ENCODE measurements around the gene EID3. TPM values are rescaled to one million over a fixed set of nuclear protein-coding genes. Genes with fewer than 3 reads are reported as not detected.

The EID3 gene
- total and polyA plus RNA-seq, 10 of the 15 experiments (the other 5 are each of a cell fraction or from before 2014, with no cell fraction given), result 0.92 to 7.0 (median 4.3) TPM

- intact Hi-C loops (cut with micrococcal nuclease; ENCODE audit: unreplicated experiment) (no loop called here), in situ Hi-C loops (cut with MboI) (no loop called here)
- ChIA-PET RAD21 (ENCODE audit: unreplicated experiment) (no interaction called here), POLR2A (interaction anchor here (0.5 kb wide), 1 partner anchor 30 kb away, joined by 3 read pairs; no protein-coding TSS in a partner anchor), SMC1A (ENCODE audit: uncharacterized antibody, unreplicated experiment) (no interaction called here), CTCF (interaction anchor here (0.6 to 1.1 kb wide), 2 partner anchors 9 to 21 kb away, joined by 3 read pairs; no protein-coding TSS in a partner anchor)
- Histone ChIP-seq H3K79me2 (ENCODE audit: control insufficient read depth, insufficient read depth, low read length) (peaks cover 56% of the 10 kb centered on the region), H4K20me1 (ENCODE audit: control insufficient read depth, insufficient read depth) (no peaks in the 10 kb centered on the region), H3K4me2 (ENCODE audit: control insufficient read depth, insufficient read depth) (no peak overlapping the region), H2AFZ (ENCODE audit: control insufficient read depth, low read depth, low read length) (no peak overlapping the region), H3K27ac (ENCODE audit: control insufficient read depth, insufficient read depth) (no peak overlapping the region), H3K9me3 (replicated peaks; ENCODE audit: control insufficient read depth, insufficient read depth, low read length) (no peaks in the 10 kb centered on the region; the same call in 2 of the 3 replicates), H3K36me3 (ENCODE audit: control insufficient read depth in 2 of 2, insufficient read depth in 2 of 2, low read length in 1 of 2) (peaks cover 0 to 5% of the 10 kb centered on the region in 2 experiments; a peak in 1 of 4 replicates), H3K4me3 (no peak overlapping the region), H3K9ac (ENCODE audit: control insufficient read depth, insufficient read depth, low read length) (no peak overlapping the region), H3K4me1 (ENCODE audit: control insufficient read depth, insufficient read depth, low read length) (peaks cover 9% of the 10 kb centered on the region), H3K27me3 (replicated peaks in 1 of 2; ENCODE audit: control insufficient read depth in 2 of 2, insufficient read depth in 2 of 2, low read length in 1 of 2) (no peaks in the 10 kb centered on the region)
- DNase-seq (ENCODE audit: low read depth, low spot score) (no peak), ATAC-seq (no peak), FAIRE-seq (no peak)
- BruUV-seq (replicated peaks), result no TSS peak
- 91% methylated on average over 6 of the region's 6 CpGs for WGBS (ENCODE audit: insufficient coverage, insufficient replicate concordance, low lambda C conversion rate, missing lambda C conversion rate)
- TF ChIP-seq PAX5 (IDR thresholded peaks at IDR 0.05; ENCODE audit: borderline replicate concordance, low read depth, low read length) (no peak), IKZF1 (conservative IDR thresholded peaks at IDR 0.05) (no peak)
Observed at GRCh38 chr12:104306943-104307654, 3.6 kb downstream of the EID3 start.

- peaks cover 0 to 5% of the 10 kb centered on the region in 2 experiments; a peak in 1 of 4 replicates for H3K36me3 ChIP-seq (ENCODE audit: control insufficient read depth in 2 of 2, insufficient read depth in 2 of 2, low read length in 1 of 2)
- no peaks in the 10 kb centered on the region; the same call in 2 of the 3 replicates for H3K9me3 ChIP-seq (replicated peaks; ENCODE audit: control insufficient read depth, insufficient read depth, low read length)
- ChIA-PET RAD21 (ENCODE audit: unreplicated experiment) (no interaction called here), POLR2A (interaction anchor here (0.8 kb wide), 1 partner anchor 18 kb away, joined by 3 read pairs; no protein-coding TSS in a partner anchor), CTCF (interaction anchor here (0.9 kb wide), 1 partner anchor 51 kb away, joined by 3 read pairs; no protein-coding TSS in a partner anchor), SMC1A (ENCODE audit: uncharacterized antibody, unreplicated experiment) (interaction anchor here (1.4 to 1.5 kb wide), 2 partner anchors 11 to 20 kb away, joined by 5 to 10 read pairs; no protein-coding TSS in a partner anchor)
- ATAC-seq, result no peak
- no peak overlapping the region for H3K4me2 ChIP-seq (ENCODE audit: control insufficient read depth, insufficient read depth)
- peaks cover 9% of the 10 kb centered on the region for H3K4me1 ChIP-seq (ENCODE audit: control insufficient read depth, insufficient read depth, low read length)
- in situ Hi-C loops (cut with MboI), result no loop called here
- no peak for FAIRE-seq
- no peak overlapping the region for H3K4me3 ChIP-seq
- DNase-seq (ENCODE audit: low read depth, low spot score), result no peak
- intact Hi-C loops (cut with micrococcal nuclease; ENCODE audit: unreplicated experiment), result no loop called here
- BruUV-seq (replicated peaks), result no TSS peak
- no peak overlapping the region for H2AFZ ChIP-seq (ENCODE audit: control insufficient read depth, low read depth, low read length)
- no peak overlapping the region for H3K9ac ChIP-seq (ENCODE audit: control insufficient read depth, insufficient read depth, low read length)
- TF ChIP-seq NFYA (IDR thresholded peaks at IDR 0.05; ENCODE audit: borderline replicate concordance, low read depth, low read length) (no peak), REST (IDR thresholded peaks at IDR 0.05; ENCODE audit: low read depth, low read length) (no peak)
- no peaks in the 10 kb centered on the region for H4K20me1 ChIP-seq (ENCODE audit: control insufficient read depth, insufficient read depth)
- peaks cover 53% of the 10 kb centered on the region for H3K79me2 ChIP-seq (ENCODE audit: control insufficient read depth, insufficient read depth, low read length)
- H3K27me3 ChIP-seq (replicated peaks in 1 of 2; ENCODE audit: control insufficient read depth in 2 of 2, insufficient read depth in 2 of 2, low read length in 1 of 2), result no peaks in the 10 kb centered on the region
- H3K27ac ChIP-seq (ENCODE audit: control insufficient read depth, insufficient read depth), result no peak overlapping the region
Observed at GRCh38 chr12:104307655-104308000, 4.1 kb downstream of the EID3 start.

All from GM12878 (cell line).